Erythroblast (primary cell): ENCODE results near the gene ETV1.
"Not testable (repeated sequence)": the region's sequence is repeated elsewhere in the genome, so short reads cannot be mapped to it uniquely, and the experiment has no call there.

Experiments used
- GATA1 ChIP-seq: IDR thresholded peaks from 2 replicates; pipeline ENCODE4 v1.6.1; 2011; ENCODE audit warnings: low read depth, mild to moderate bottlenecking, control low read depth, low read length, moderate library complexity
- POLR2A ChIP-seq: IDR thresholded peaks from 2 replicates; pipeline ENCODE4 v1.6.1; 2011; ENCODE audit warnings: mild to moderate bottlenecking, low read length

DNA sequence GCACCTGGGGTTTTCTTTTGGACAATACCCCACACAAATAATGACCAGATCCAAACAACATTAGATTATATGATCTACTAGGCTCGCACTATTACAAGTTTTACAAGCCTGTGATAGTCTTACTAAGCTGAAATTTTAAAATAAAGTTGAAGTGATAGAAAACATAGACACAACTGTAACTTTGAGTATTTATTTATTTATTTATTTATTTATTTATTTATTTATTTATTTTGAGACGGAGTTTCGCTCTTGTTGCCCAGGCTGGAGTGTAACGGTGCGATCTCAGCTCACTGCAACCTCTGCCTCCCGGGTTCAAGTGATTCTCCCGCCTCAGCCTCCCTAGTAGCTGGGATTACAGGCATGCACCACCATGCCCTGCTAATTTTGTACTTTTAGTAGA, 72.4 kb downstream of the ETV1 start:
- TF ChIP-seq POLR2A, GATA1: not testable (repeated sequence)
